Neural crest cell (in vitro differentiated cells): Measurements from ENCODE around the gene AAGAB. TPM values are rescaled to one million over a fixed set of nuclear protein-coding genes. Genes with fewer than 3 reads are reported as not detected.

Experiments used
- DNase-seq: peaks from one replicate; pipeline ENCODE4 v3.0.0; 2021; ENCODE audit warnings: low read depth, mixed read lengths, low spot score
- H3K27ac Mint-ChIP-seq: one replicate; pipeline ENCODE4 v1.8.0; 2021; ENCODE audit warnings: mild to moderate bottlenecking, mixed read lengths; ENCODE audit not compliant: unreplicated experiment
- H3K27me3 Mint-ChIP-seq: 2 replicates; pipeline ENCODE4 v1.8.0; 2021; ENCODE audit warnings: low read depth, mild to moderate bottlenecking, mixed read lengths
- H3K36me3 Mint-ChIP-seq: 2 replicates; pipeline ENCODE4 v1.8.0; 2021; ENCODE audit warnings: low read depth, mild to moderate bottlenecking, mixed read lengths
- H3K4me1 Mint-ChIP-seq: 2 replicates; pipeline ENCODE4 v1.8.0; 2021; ENCODE audit warnings: mixed read lengths
- H3K4me3 Mint-ChIP-seq: one replicate; pipeline ENCODE4 v1.8.0; 2021; ENCODE audit warnings: mild to moderate bottlenecking, mixed read lengths
- H3K9me3 Mint-ChIP-seq: 2 replicates; pipeline ENCODE4 v1.8.0; 2021; ENCODE audit warnings: mixed read lengths
- total RNA-seq: library from RNA; stranded (reverse); gene quantifications from 2 replicates; pipeline ENCODE4 v1.2.1, GENCODE V29; 2021
- TF ChIP-seq, protein P1 (sequence below): fragments of 200-600 bp; sonication (generic); conservative IDR thresholded peaks from 2 replicates; pipeline ENCODE4 v1.5.0; 2021; ENCODE audit warnings: antibody characterized with exemption, mild to moderate bottlenecking

Gene AAGAB
- total RNA-seq, 1 donor from 2014 or later = 54.9 TPM

DNA sequence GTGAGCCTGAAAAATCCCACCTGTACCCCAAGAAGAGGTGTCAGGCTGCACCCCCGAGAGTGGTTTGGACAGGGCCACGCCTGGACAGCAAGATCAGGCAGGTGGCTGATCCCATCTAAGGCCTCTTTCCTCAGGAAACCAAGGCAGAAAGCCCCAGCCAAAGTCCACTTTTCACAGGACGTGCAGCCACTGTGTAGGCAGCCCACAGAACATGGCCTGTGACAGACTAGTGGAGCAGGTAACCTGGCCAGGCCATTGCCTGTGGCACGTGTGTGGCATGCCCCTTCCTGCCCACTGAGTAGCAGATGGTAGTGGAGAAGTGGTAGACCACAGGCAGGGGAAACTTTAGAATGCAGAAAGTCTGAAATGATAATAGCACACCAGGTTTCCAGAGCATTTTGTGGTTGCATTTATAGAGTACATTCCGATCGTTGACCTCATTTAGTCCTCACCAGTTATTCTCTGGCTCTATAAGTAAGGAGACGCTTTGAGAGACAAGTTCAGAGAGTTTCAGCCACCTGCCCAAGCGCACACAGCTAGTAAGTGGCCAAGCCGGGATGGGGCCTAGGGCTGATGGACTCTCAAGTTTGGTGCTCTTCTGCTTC lies 68.7 kb downstream of the AAGAB start:
- peak overlapping the region; percentile 85 for H3K27ac Mint-ChIP-seq
- no peaks in the 10 kb centered on the region for H3K4me1 Mint-ChIP-seq
- no peaks in the 10 kb centered on the region for H3K9me3 Mint-ChIP-seq
- DNase-seq = no peak
- H3K27me3 Mint-ChIP-seq = no peaks in the 10 kb centered on the region
- H3K36me3 Mint-ChIP-seq = peaks cover 8% of the 10 kb centered on the region
- H3K4me3 Mint-ChIP-seq = no peak overlapping the region
- TF ChIP-seq, protein P1, sequence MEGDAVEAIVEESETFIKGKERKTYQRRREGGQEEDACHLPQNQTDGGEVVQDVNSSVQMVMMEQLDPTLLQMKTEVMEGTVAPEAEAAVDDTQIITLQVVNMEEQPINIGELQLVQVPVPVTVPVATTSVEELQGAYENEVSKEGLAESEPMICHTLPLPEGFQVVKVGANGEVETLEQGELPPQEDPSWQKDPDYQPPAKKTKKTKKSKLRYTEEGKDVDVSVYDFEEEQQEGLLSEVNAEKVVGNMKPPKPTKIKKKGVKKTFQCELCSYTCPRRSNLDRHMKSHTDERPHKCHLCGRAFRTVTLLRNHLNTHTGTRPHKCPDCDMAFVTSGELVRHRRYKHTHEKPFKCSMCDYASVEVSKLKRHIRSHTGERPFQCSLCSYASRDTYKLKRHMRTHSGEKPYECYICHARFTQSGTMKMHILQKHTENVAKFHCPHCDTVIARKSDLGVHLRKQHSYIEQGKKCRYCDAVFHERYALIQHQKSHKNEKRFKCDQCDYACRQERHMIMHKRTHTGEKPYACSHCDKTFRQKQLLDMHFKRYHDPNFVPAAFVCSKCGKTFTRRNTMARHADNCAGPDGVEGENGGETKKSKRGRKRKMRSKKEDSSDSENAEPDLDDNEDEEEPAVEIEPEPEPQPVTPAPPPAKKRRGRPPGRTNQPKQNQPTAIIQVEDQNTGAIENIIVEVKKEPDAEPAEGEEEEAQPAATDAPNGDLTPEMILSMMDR = no peak

- no peak for DNase-seq
- TF ChIP-seq, protein P1 = no peak
- no peak overlapping the region for H3K4me3 Mint-ChIP-seq
- H3K27me3 Mint-ChIP-seq = no peaks in the 10 kb centered on the region
- H3K27ac Mint-ChIP-seq = peak overlapping the region; percentile 50
- H3K4me1 Mint-ChIP-seq = no peaks in the 10 kb centered on the region
- no peaks in the 10 kb centered on the region for H3K9me3 Mint-ChIP-seq
- peaks cover 8% of the 10 kb centered on the region for H3K36me3 Mint-ChIP-seq
Observed at GRCh38 chr15:67185051-67185450, 69.4 kb downstream of the AAGAB start.

- H3K4me3 Mint-ChIP-seq = no peak overlapping the region
- H3K27me3 Mint-ChIP-seq = no peaks in the 10 kb centered on the region
- H3K36me3 Mint-ChIP-seq = peaks cover 8% of the 10 kb centered on the region
- H3K27ac Mint-ChIP-seq = no peak overlapping the region
- H3K9me3 Mint-ChIP-seq = no peaks in the 10 kb centered on the region
- TF ChIP-seq, protein P1 = no peak
- no peak for DNase-seq
- H3K4me1 Mint-ChIP-seq = no peaks in the 10 kb centered on the region
Observed at GRCh38 chr15:67184208-67184925, 70.1 kb downstream of the AAGAB start.

GRCh38 chr15:67183443-67184169 lies 70.9 kb downstream of the AAGAB start:
- Mint-ChIP-seq H3K9me3 (no peaks in the 10 kb centered on the region), H3K36me3 (peaks cover 9% of the 10 kb centered on the region), H3K4me1 (peaks cover 4% of the 10 kb centered on the region), H3K4me3 (no peak overlapping the region), H3K27ac (no peak overlapping the region), H3K27me3 (no peaks in the 10 kb centered on the region)
- no peak for DNase-seq
- TF ChIP-seq, protein P1 = no peak

DNA sequence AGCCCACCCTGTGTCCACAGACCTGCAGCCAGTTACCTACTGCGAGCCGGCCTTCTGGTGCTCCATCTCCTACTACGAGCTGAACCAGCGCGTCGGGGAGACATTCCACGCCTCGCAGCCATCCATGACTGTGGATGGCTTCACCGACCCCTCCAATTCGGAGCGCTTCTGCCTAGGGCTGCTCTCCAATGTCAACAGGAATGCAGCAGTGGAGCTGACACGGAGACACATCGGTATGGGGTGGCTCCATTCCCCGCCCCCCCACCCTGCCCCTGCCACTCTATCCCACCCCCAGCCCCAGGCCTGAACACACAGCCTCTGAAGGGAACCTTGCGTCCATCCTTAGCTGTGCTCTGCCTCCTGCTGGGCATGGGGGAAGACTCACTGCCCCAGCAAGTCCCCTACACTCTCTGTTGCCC lies 73.2 kb downstream of the AAGAB start:
- no peak for DNase-seq
- TF ChIP-seq, protein P1 = no peak
- Mint-ChIP-seq H3K27ac (no peak overlapping the region), H3K4me1 (peaks cover 19% of the 10 kb centered on the region), H3K4me3 (no peak overlapping the region), H3K36me3 (peaks cover 6% of the 10 kb centered on the region), H3K27me3 (no peaks in the 10 kb centered on the region), H3K9me3 (no peaks in the 10 kb centered on the region)
